NT2/D1 (cell line): ENCODE results near the gene SYTL2.

Experiments
- YY1 ChIP-seq: IDR thresholded peaks from 2 replicates; pipeline ENCODE4 v1.6.1; 2011; ENCODE audit not compliant: insufficient read length, insufficient read depth
- ZNF274 ChIP-seq: IDR thresholded peaks from 2 replicates; pipeline ENCODE4 v1.6.1; 2011; ENCODE audit warnings: mild to moderate bottlenecking, low read depth, low read length

GRCh38 chr11:85698195-85698594 lies 112.7 kb downstream of the SYTL2 start:
- TF ChIP-seq ZNF274 (no peak), YY1 (no peak)
